Motor neuron (in vitro differentiated cells): ENCODE results near the gene WASL. TPM values are rescaled to one million over a fixed set of nuclear protein-coding genes. Genes with fewer than 3 reads are reported as not detected.
"Not testable (repeated sequence)": the region's sequence is repeated elsewhere in the genome, so short reads cannot be mapped to it uniquely, and the experiment has no call there.

Experiments used
- ATAC-seq, 8 experiments: fragments of 200-7000 bp; cut with Tn5 transposase; replicated peaks in 6 of 8; 2 replicates each; pipeline ENCODE4 v1.8.0; 2021; ENCODE audit warnings: mild to moderate bottlenecking in 8 of 8, moderate library complexity in 8 of 8
- H3K27ac ChIP-seq, 2 donors: fragments of 250-450 bp; sonication (Bioruptor Pico); 2 replicates each; pipeline ENCODE4 v1.9.0; 2021; ENCODE audit warnings: antibody characterized with exemption in 2 of 2, mild to moderate bottlenecking in 2 of 2, moderate library complexity in 1 of 2
- H3K4me1 ChIP-seq, 2 donors: fragments of 250-450 bp; sonication (Bioruptor Pico); replicated peaks in 1 of 2; 2 replicates each; pipeline ENCODE4 v1.6.1; 2021; ENCODE audit warnings: antibody characterized with exemption in 2 of 2, mild to moderate bottlenecking in 2 of 2, moderate library complexity in 1 of 2
- H3K4me3 ChIP-seq, 5 donors: fragments of 250-450 bp; sonication (Bioruptor Pico); 2 replicates each; pipeline ENCODE4 v1.9.0; 2021; ENCODE audit warnings: antibody characterized with exemption in 5 of 5, mild to moderate bottlenecking in 5 of 5, moderate library complexity in 4 of 5
- WGBS, 10 experiments: fragments of 450-650 bp; shearing (Covaris generic); methylation state at CpG; one replicate each; pipeline ENCODE4 v1.0.0; 2022; 5-methylcytosine and 5-hydroxymethylcytosine counted together
- in situ Hi-C, 9 experiments: fragments of 400-800 bp; cut with MboI; loops; one replicate each; pipeline ENCODE4 v1.15.0; 2021; ENCODE audit warnings: low sequenced_read_pairs in 9 of 9, low pct_unique_long_range_greater_than_20kb in 2 of 9; ENCODE audit not compliant: unreplicated experiment in 9 of 9
- total RNA-seq, 8 experiments: library from RNA; unstranded; fragments of 300-600 nt; gene quantifications; 2 replicates each; pipeline versions ENCODE4 v1.2.3 to v1.2.4, GENCODE V29; 2022

The WASL gene
- total RNA-seq = 10 to 100 TPM; 18.8 to 35.6 (median 27.1) TPM

DNA sequence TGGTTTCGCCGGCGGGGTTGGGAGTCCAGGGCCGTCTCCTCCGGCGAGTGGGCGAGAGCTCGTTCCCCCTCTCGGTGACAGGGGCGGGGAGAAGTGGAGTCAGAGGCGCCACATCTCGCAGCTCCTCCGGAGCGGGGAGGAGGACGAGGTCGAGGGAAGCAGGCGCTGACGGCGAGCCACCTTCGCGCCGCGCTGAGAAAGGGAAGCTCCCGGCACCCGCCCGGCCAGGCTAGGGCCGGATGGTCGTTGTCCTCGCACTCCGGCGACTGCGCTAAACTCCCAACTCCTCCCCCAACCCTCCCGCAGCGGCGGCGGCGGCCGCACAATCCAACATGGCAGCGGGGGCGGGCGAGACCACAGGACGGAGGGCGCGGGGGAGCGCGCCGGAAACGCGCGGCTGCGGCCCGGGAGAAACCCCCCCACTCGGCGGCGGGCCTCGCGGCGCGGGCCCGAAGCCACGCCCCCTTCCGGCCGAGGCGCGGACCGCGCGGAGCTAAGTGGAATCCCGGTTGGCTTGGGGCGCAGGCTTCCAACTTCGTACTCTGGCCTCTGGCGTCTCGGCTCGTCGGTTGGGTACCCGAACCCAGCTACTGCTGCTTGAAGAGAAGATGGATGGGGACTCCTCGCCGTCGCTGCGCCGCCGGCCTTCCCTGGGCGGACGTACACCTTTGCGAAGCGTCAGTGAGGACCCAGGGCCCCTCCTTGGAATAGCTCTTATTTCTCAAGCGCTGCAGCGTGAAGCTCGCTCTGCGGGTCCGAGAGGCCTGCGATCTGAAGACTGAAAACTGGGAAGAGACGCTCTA, at the start of gene WASL:
WASL (minus strand) TSS at position 270 of the 803 bp plus-strand sequence; CDS start at position 1, 269 bp downstream.
- WGBS, 10 experiments = 0 to 3% (median 0%) methylated on average over 2 to 8 of the region's 93 CpGs; no CpG with 5 or more reads in 5 of the 10 experiments
- peak; percentile 71 to 88 (median 87) for ATAC-seq
- in situ Hi-C loops = no loop called here
- Histone ChIP-seq H3K27ac (peak within 1 kb of the TSS; percentile 91 to 92), H3K4me3 (peak within 1 kb of the TSS; percentile 57 to 75 (median 72)), H3K4me1 (peaks cover 7 to 44% of the 10 kb centered on the region in 2 donors)

DNA sequence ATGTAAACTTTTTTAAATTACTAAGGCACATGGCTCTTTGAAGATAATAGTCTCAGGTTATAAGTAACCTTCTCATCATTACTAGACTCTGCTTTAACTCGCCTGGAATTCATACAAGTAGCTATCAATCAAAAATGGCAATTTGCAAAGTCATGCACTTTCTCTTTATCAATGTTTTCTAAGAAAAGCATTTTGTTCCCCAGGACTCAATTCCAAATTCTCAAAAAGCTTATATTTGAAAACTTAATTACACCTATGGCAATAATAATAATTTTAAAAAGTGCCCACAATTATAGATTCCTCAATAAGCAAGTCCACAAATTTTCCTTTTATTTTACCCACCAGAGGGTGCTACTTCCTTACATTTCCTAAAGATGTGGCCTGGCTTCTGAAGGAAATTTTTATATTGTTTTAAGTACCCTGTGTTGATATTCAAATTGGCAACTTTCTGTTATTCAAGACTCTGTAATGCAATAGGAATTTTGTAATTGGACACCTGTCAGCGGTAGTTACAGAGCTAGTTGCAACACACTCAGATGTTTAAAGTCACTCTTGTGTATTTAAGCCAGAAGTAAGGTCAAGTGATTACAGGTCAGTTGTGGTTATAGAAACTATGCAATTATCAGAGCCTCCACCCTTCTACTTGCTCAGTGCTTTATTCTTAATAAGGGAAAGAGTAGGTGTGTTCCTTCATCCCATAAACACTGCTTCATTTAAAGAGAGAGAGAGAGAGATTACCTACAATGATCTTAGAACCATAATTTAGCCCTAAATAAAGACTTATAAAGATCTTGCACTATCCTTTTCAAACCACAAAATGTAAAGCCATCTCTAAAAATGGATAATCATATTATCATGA, 49.1 kb upstream of the WASL start:
- 0 to 71% (median 39%) methylated on average over 1 to 2 of the region's 2 CpGs for WGBS, 10 experiments
- Histone ChIP-seq H3K4me1 (no peaks in the 10 kb centered on the region), H3K4me3 (no peak overlapping the region), H3K27ac (no peak overlapping the region)
- in situ Hi-C loops = no loop called here
- peak in 5 of 8 experiments; percentile 21 to 95 (median 90) for ATAC-seq

- H3K4me3 ChIP-seq = no peak overlapping the region
- 0 to 100% (median 67%) methylated on average over 1 of the region's 1 CpG; no CpG with 5 or more reads in 3 of the 10 experiments for WGBS, 10 experiments
- in situ Hi-C loops = no loop called here
- ATAC-seq = no peak
- H3K27ac ChIP-seq = no peak overlapping the region
- no peaks in the 10 kb centered on the region for H3K4me1 ChIP-seq
Measured at GRCh38 chr7:123796568-123796967, 47.8 kb upstream of the WASL start.

- WGBS, 10 experiments = 0 to 86% (median 51%) methylated on average over 1 of the region's 1 CpG; no CpG with 5 or more reads in 4 of the 10 experiments
- no peaks in the 10 kb centered on the region for H3K4me1 ChIP-seq
- in situ Hi-C loops = no loop called here
Measured at GRCh38 chr7:123795917-123796316, 47.1 kb upstream of the WASL start.

DNA sequence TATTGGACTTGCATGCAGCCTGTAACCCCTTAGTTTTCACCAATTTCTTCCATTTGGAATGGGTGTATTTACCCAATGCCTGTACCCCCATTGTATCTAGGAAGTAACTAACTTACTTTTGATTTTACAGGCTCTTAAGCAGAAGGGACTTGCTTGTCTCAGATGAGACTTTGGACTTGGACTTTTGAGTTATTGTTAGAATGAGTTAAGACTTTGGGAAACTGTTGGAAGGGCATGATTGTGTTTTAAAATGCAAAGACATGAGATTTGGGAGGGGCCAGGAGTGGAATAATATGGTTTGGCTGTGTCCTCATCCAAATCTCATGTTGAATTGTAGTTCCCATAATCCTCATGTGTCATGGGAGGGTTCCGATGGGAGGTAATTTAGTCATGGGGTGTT, 46.3 kb upstream of the WASL start:
- WGBS, 10 experiments = 0 to 100% (median 92%) methylated on average over 1 of the region's 1 CpG; no CpG with 5 or more reads in 5 of the 10 experiments
- ATAC-seq, H3K4me1 ChIP-seq, H3K4me3 ChIP-seq, in situ Hi-C loops, H3K27ac ChIP-seq: not testable (repeated sequence)

More at GRCh38 chr7:123795917-123796316, 47.1 kb upstream of the WASL start:
- Histone ChIP-seq H3K4me3 (no peak overlapping the region), H3K27ac (no peak overlapping the region)
- ATAC-seq = no peak

GRCh38 chr7:123792547-123792946, 43.7 kb upstream of the WASL start:
- Histone ChIP-seq H3K4me1 (no peaks in the 10 kb centered on the region), H3K4me3 (no peak overlapping the region), H3K27ac (no peak overlapping the region)
- no peak for ATAC-seq
- in situ Hi-C loops = no loop called here
- 0 to 50% (median 27%) methylated on average over 1 of the region's 1 CpG; no CpG with 5 or more reads in 6 of the 10 experiments for WGBS, 10 experiments

GRCh38 chr7:123791001-123791400, 42.2 kb upstream of the WASL start:
- no peaks in the 10 kb centered on the region for H3K4me1 ChIP-seq
- no peak overlapping the region for H3K27ac ChIP-seq
- ATAC-seq = no peak
- WGBS, 10 experiments = 0 to 91% (median 76%) methylated on average over 1 to 5 of the region's 5 CpGs; no CpG with 5 or more reads in 2 of the 10 experiments
- H3K4me3 ChIP-seq = no peak overlapping the region
- in situ Hi-C loops = no loop called here

- no peak for ATAC-seq
- H3K4me1 ChIP-seq = no peaks in the 10 kb centered on the region
- WGBS, 10 experiments = 49 to 100% (median 72%) methylated on average over 1 to 3 of the region's 3 CpGs
- no peak overlapping the region for H3K27ac ChIP-seq
- no peak overlapping the region for H3K4me3 ChIP-seq
- in situ Hi-C loops = no loop called here
Measured at GRCh38 chr7:123789817-123790216, 41.0 kb upstream of the WASL start.

DNA sequence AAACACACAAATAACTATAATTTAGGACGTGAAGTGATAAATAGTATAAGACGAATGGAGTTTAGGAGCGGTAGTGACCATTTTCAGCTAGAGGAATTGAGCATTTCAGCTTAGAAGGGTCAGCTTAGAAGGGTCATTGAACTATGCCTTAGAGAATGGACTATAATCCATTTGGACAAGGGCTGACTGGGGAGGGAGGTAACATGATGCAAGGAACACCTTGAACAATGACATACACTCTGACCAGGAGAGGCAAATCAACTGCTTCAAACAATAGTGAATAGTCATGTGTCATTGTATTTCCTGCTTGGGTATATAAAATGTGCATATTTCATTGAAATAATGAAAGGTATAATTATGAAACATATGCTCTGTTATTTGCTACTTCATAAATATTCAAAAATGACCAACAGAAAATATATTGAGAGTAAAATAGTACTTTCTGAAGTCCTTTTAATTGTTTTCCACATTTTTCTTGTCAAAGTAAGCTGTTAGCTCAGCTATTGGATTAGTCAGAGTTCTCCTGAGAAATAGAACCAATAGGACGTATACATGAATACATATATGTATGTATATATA, 40.5 kb upstream of the WASL start:
- in situ Hi-C loops = no loop called here
- WGBS, 10 experiments = 27 to 100% (median 80%) methylated on average over 1 to 4 of the region's 4 CpGs; no CpG with 5 or more reads in 2 of the 10 experiments
- Histone ChIP-seq H3K27ac (no peak overlapping the region), H3K4me1 (no peaks in the 10 kb centered on the region), H3K4me3 (no peak overlapping the region)
- peak in 1 of 8 experiments; percentile 52 for ATAC-seq

GRCh38 chr7:123788584-123788983, 39.8 kb upstream of the WASL start:
- no peak overlapping the region for H3K27ac ChIP-seq
- ATAC-seq = no peak
- in situ Hi-C loops = no loop called here
- 6 to 100% (median 67%) methylated on average over 1 to 2 of the region's 2 CpGs; no CpG with 5 or more reads in 1 of the 10 experiments for WGBS, 10 experiments
- H3K4me3 ChIP-seq = no peak overlapping the region
- H3K4me1 ChIP-seq = no peaks in the 10 kb centered on the region

- in situ Hi-C loops = no loop called here
- peak in 3 of 8 experiments; percentile 43 to 73 (median 71) for ATAC-seq
- H3K4me3 ChIP-seq = no peak overlapping the region
- no peak overlapping the region for H3K27ac ChIP-seq
- no peaks in the 10 kb centered on the region for H3K4me1 ChIP-seq
- 67 to 100% (median 95%) methylated on average over 1 to 3 of the region's 3 CpGs; no CpG with 5 or more reads in 2 of the 10 experiments for WGBS, 10 experiments
Measured at GRCh38 chr7:123787220-123788007, 38.6 kb upstream of the WASL start.

DNA sequence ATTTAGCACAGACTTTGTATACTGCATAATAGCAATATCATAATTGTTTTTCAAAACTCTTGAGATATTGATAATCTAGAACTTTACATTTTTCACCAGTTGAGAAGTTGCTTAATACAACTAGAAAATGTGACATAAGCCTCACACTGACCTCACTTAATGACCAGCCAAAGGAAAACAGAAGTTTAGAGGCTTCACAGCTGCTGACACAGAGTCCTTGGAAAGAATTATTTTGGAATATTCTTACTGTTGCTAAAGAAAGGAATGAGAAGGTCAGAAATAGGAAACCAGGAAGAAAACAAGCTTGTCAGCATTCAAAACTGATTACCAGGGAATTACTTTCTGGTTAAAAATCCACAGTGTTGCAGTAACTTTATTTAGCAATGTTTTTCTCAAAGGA, 35.5 kb upstream of the WASL start:
- in situ Hi-C loops = no loop called here
- ATAC-seq = peak in 1 of 8 experiments; percentile 22
- H3K4me1 ChIP-seq = no peaks in the 10 kb centered on the region
- H3K4me3 ChIP-seq = no peak overlapping the region
- H3K27ac ChIP-seq = no peak overlapping the region
